PC-3 (cell line): Measurements from ENCODE around the gene ALDH2.

Experiments used
- EZH2 ChIP-seq: fragments of 300-600 bp; sonication (generic); IDR thresholded peaks from one replicate; pipeline ENCODE4 v1.6.1; 2017; ENCODE audit warnings: antibody characterized with exemption, mild to moderate bottlenecking, low read length; ENCODE audit not compliant: unreplicated experiment
- EZH2phosphoT487 ChIP-seq: fragments of 300-600 bp; sonication (generic); IDR thresholded peaks from 2 replicates; pipeline ENCODE4 v1.6.1; 2018; ENCODE audit warnings: mild to moderate bottlenecking, antibody characterized with exemption, low read length, borderline replicate concordance
- TF ChIP-seq, protein P1 (sequence below): fragments of 300-600 bp; sonication (generic); conservative IDR thresholded peaks from 2 replicates; pipeline ENCODE4 v1.5.1; 2017; ENCODE audit warnings: antibody characterized with exemption, low read depth, mild to moderate bottlenecking, low read length

DNA sequence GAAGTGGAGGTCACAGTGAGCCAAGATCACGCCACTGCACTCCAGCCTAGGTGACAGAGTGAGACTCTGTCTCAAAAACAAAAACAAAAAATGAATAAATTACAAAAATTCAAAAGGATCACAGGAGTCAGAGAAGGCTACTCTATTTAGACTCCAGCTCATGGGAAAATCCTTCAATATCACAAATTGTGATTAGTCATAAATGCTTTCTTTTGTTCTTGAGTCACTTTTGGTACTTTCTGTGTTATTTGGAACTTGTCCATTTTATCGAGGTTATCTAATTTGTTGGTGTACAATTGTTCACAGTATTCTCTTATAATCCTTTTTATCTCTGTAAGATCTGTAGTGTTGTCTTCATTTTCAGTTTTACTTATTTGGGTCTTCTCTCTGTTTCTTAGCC lies 18.9 kb downstream of the ALDH2 start:
- TF ChIP-seq EZH2phosphoT487 (no peak), EZH2 (no peak)
- TF ChIP-seq, protein P1, sequence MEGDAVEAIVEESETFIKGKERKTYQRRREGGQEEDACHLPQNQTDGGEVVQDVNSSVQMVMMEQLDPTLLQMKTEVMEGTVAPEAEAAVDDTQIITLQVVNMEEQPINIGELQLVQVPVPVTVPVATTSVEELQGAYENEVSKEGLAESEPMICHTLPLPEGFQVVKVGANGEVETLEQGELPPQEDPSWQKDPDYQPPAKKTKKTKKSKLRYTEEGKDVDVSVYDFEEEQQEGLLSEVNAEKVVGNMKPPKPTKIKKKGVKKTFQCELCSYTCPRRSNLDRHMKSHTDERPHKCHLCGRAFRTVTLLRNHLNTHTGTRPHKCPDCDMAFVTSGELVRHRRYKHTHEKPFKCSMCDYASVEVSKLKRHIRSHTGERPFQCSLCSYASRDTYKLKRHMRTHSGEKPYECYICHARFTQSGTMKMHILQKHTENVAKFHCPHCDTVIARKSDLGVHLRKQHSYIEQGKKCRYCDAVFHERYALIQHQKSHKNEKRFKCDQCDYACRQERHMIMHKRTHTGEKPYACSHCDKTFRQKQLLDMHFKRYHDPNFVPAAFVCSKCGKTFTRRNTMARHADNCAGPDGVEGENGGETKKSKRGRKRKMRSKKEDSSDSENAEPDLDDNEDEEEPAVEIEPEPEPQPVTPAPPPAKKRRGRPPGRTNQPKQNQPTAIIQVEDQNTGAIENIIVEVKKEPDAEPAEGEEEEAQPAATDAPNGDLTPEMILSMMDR: no peak
